Esophagus (tissue), 2 donors: ENCODE measurements around the gene INHA. TPM values are rescaled to one million over a fixed set of nuclear protein-coding genes. Genes with fewer than 3 reads are reported as not detected.

Experiments used
- H3K27ac ChIP-seq, 2 donors: one replicate each; pipeline ENCODE4 v1.5.1; 2013; ENCODE audit warnings: low read depth in 2 of 2, mild to moderate bottlenecking in 2 of 2, inconsistent platforms in 1 of 2, low read length in 1 of 2, moderate library complexity in 1 of 2
- H3K27me3 ChIP-seq, 2 donors: one replicate each; pipeline ENCODE4 v1.6.1; 2013; ENCODE audit warnings: low read length in 2 of 2, control low read depth in 1 of 2, mild to moderate bottlenecking in 1 of 2; ENCODE audit not compliant: insufficient read depth in 2 of 2, control insufficient read depth in 1 of 2
- H3K36me3 ChIP-seq, 2 donors: one replicate each; pipeline ENCODE4 v1.6.1; 2013; ENCODE audit warnings: low read length in 1 of 2; ENCODE audit not compliant: control insufficient read depth in 2 of 2, insufficient read depth in 2 of 2
- H3K4me1 ChIP-seq, 2 donors: one replicate each; pipeline ENCODE4 v1.6.1; 2013; ENCODE audit warnings: low read length in 1 of 2; ENCODE audit not compliant: control insufficient read depth in 2 of 2, insufficient read depth in 2 of 2
- H3K4me3 ChIP-seq, 2 donors: one replicate each; pipeline ENCODE4 v1.5.1; 2013; ENCODE audit warnings: low read length in 2 of 2, mild to moderate bottlenecking in 2 of 2, low read depth in 1 of 2, moderate library complexity in 1 of 2
- H3K9me3 ChIP-seq, 2 donors: one replicate each; pipeline ENCODE4 v1.6.1; 2013; ENCODE audit warnings: mild to moderate bottlenecking in 2 of 2, low read depth in 1 of 2, low read length in 1 of 2, moderate library complexity in 1 of 2; ENCODE audit not compliant: control insufficient read depth in 2 of 2, insufficient read depth in 1 of 2
- WGBS, 2 donors: extraction: QIAGEN DNeasy Blood & Tissue Kit; methylation state at CpG; one replicate each; pipeline ENCODE4 v1.1.7; 2013; 5-methylcytosine and 5-hydroxymethylcytosine counted together
- polyA plus RNA-seq, 2 donors: library from polyadenylated mRNA; stranded (reverse); fragments of 200-250 nt; gene quantifications; one replicate each; pipeline ENCODE4 v1.2.3, GENCODE V29; 2013
- donor health status: healthy with polysubstance abuse.
- donor health status: Bipolar disorder and iron deficiency.

Gene INHA
- polyA plus RNA-seq, 2 donors: 0.24 to 0.71 TPM

- H3K27ac ChIP-seq: peak within 1 kb of the TSS; percentile 35 to 40
- peaks cover 0 to 9% of the 10 kb centered on the region in 2 donors for H3K4me1 ChIP-seq
- peak within 1 kb of the TSS; percentile 50 to 65 for H3K4me3 ChIP-seq
- no peaks in the 10 kb centered on the region for H3K36me3 ChIP-seq
- no peaks in the 10 kb centered on the region for H3K27me3 ChIP-seq
- WGBS, 2 donors: 8 to 13% methylated on average over 20 to 42 of the region's 42 CpGs
- no peaks in the 10 kb centered on the region for H3K9me3 ChIP-seq
Measured at GRCh38 chr2:219571311-219572236, 536 bp upstream of the INHA start, which contains the start of gene OBSL1. Gene OBSL1, minus strand, starts transcription at chr2:219571539. Its CDS starts 307 bp downstream, at chr2:219571232.

GRCh38 chr2:219573166-219573565, 1.1 kb downstream of the INHA start:
- no peak overlapping the region for H3K4me3 ChIP-seq
- H3K9me3 ChIP-seq: no peaks in the 10 kb centered on the region
- no peaks in the 10 kb centered on the region for H3K27me3 ChIP-seq
- no peak overlapping the region for H3K27ac ChIP-seq
- no peaks in the 10 kb centered on the region for H3K36me3 ChIP-seq
- peaks cover 0 to 9% of the 10 kb centered on the region in 2 donors for H3K4me1 ChIP-seq
- 77 to 80% methylated on average over 5 of the region's 5 CpGs for WGBS, 2 donors

DNA sequence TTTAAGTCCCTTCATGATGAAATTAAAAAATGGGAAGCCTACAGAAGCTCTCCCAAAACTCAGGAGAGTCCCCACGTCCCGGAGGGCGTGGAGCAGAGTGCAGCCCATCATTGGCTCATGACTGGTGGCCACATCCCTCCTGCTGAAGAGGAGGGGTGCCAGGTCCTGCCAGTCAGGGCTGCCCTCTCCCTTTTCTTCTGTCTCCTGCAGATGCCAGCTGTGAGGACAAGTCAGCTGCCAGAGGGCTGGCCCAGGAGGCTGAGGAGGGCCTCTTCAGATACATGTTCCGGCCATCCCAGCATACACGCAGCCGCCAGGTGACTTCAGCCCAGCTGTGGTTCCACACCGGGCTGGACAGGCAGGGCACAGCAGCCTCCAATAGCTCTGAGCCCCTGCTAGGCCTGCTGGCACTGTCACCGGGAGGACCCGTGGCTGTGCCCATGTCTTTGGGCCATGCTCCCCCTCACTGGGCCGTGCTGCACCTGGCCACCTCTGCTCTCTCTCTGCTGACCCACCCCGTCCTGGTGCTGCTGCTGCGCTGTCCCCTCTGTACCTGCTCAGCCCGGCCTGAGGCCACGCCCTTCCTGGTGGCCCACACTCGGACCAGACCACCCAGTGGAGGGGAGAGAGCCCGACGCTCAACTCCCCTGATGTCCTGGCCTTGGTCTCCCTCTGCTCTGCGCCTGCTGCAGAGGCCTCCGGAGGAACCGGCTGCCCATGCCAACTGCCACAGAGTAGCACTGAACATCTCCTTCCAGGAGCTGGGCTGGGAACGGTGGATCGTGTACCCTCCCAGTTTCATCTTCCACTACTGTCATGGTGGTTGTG, 2.6 kb downstream of the INHA start:
- Histone ChIP-seq H3K27me3 (no peaks in the 10 kb centered on the region), H3K36me3 (no peaks in the 10 kb centered on the region), H3K4me1 (peaks cover 0 to 9% of the 10 kb centered on the region in 2 donors), H3K9me3 (no peaks in the 10 kb centered on the region), H3K27ac (no peak overlapping the region), H3K4me3 (no peak overlapping the region)
- WGBS, 2 donors: 75 to 80% methylated on average over 21 to 22 of the region's 22 CpGs

- H3K9me3 ChIP-seq: no peaks in the 10 kb centered on the region
- 74 to 82% methylated on average over 6 of the region's 6 CpGs for WGBS, 2 donors
- peaks cover 0 to 5% of the 10 kb centered on the region in 2 donors for H3K4me1 ChIP-seq
- H3K27ac ChIP-seq: no peak overlapping the region
- no peak overlapping the region for H3K4me3 ChIP-seq
- no peaks in the 10 kb centered on the region for H3K27me3 ChIP-seq
- H3K36me3 ChIP-seq: no peaks in the 10 kb centered on the region
Measured at GRCh38 chr2:219575566-219576504, 3.7 kb downstream of the INHA start.

DNA sequence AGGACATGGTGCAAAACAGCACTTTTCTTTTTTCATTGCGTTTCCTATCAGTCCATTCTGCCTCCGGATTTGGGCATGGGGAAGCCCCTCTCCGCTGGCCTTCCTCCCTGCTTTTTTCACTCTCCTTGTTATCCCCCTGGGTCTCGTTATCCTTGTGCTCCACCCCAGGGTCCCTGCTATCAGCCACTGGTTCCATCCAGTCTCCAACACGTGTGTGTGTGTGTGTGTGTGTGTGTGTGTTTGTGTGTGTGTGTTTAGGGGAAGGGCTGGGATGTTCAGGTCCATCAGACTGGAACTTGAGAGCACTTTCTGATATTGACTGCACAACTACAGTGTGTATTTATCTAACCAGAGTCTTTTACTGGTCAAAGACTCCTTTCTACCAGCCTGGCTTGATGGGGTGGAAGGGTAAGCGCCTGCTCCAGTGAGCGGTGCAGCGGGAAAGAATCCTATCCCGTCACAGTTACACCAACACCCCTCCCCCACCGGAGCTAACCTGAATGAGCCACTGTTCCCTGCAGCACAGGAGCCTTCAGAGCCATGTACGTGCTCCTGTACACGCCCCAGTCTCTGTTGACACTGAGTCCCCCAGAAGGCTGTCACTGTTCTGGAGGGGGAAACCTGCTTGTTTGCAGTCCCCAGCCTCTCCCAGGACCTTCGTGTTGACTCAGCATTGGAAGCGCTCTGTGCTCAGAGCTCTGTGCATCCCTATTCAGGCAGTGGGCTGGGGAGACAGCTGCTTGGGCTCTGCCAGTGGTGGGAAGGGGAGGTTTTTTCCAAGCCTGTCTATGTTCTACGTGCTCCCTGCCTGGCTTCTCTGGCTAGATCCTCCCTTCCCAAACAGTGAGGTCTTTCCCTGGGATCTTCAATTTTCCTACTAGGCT, 4.6 kb downstream of the INHA start:
- no peaks in the 10 kb centered on the region for H3K36me3 ChIP-seq
- no peak overlapping the region for H3K27ac ChIP-seq
- H3K4me1 ChIP-seq: peaks cover 0 to 3% of the 10 kb centered on the region in 2 donors
- no peaks in the 10 kb centered on the region for H3K27me3 ChIP-seq
- no peaks in the 10 kb centered on the region for H3K9me3 ChIP-seq
- WGBS, 2 donors: 31 to 38% methylated on average over 13 to 15 of the region's 15 CpGs
- H3K4me3 ChIP-seq: no peak overlapping the region

DNA sequence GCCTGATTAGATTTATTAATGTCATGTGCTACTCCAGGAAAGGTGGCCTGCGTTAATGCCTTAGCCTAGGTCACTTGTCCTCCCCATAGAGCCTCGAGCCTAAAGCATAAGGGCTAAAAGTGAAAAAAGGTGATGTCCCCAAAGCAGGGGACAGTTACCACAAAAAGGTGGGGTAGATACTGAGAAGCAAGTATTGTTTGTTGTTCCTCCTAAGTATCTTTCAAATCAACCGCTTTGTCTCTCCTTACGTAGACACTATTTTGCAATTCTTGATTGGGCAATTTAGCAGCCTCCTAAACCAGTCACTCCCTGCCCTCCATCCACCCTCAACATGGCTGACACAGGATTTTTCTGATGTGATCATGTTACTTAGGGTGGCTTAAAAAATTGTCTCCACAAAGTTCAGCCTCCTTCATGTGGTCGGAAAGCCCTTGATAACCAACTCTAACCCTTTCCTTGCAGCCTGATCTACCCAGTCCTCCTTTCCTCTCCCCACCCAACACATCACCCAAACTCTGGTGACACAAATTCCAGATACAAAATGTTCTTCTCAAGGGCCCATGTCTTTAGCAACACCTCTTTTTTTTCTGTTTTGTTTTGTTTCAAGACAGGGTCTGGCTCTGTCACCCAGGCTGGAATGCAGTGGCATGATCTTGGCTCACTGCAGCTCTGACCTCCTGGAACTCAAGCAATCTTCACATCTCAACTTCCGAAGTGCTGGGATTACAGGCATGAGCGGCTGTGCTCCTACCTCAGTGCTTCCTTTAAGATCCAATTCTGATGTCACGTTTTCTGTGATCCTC, 6.9 kb downstream of the INHA start:
- Histone ChIP-seq H3K27ac (no peak overlapping the region), H3K4me3 (no peak overlapping the region), H3K4me1 (no peaks in the 10 kb centered on the region), H3K27me3 (no peaks in the 10 kb centered on the region), H3K36me3 (no peaks in the 10 kb centered on the region), H3K9me3 (no peaks in the 10 kb centered on the region)
- WGBS, 2 donors: 76 to 79% methylated on average over 8 of the region's 8 CpGs

DNA sequence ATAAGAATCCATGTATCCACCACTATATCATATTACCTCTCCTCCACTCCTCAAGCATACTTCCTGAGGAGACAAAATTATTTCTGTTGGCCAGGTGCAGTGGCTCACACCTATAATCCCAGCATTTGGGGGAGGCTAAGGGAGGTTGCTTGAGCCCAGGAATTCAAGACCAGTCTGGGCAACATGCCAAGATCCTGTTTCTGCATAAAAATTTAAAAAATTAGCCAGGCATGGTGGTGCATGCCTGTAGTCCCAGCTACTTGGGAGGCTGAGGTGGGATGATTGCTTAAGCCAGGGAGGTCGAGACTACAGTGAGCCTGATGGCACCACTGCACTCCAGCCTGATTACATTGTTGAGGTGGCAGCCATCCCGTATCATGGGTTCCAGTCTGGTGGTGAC, 9.2 kb downstream of the INHA start:
- no peaks in the 10 kb centered on the region for H3K9me3 ChIP-seq
- H3K27ac ChIP-seq: no peak overlapping the region
- no peaks in the 10 kb centered on the region for H3K27me3 ChIP-seq
- 62 to 64% methylated on average over 2 of the region's 2 CpGs for WGBS, 2 donors
- H3K4me1 ChIP-seq: no peaks in the 10 kb centered on the region
- H3K36me3 ChIP-seq: no peaks in the 10 kb centered on the region
- H3K4me3 ChIP-seq: no peak overlapping the region

GRCh38 chr2:219591091-219591490, 19.0 kb downstream of the INHA start:
- Histone ChIP-seq H3K4me3 (no peak overlapping the region), H3K27me3 (no peaks in the 10 kb centered on the region), H3K27ac (no peak overlapping the region), H3K36me3 (no peaks in the 10 kb centered on the region), H3K9me3 (no peaks in the 10 kb centered on the region), H3K4me1 (no peaks in the 10 kb centered on the region)
- WGBS, 2 donors: 66 to 75% methylated on average over 4 of the region's 4 CpGs
